Measurements from ENCODE around the gene EFNA4.

The EFNA4 gene

DNA sequence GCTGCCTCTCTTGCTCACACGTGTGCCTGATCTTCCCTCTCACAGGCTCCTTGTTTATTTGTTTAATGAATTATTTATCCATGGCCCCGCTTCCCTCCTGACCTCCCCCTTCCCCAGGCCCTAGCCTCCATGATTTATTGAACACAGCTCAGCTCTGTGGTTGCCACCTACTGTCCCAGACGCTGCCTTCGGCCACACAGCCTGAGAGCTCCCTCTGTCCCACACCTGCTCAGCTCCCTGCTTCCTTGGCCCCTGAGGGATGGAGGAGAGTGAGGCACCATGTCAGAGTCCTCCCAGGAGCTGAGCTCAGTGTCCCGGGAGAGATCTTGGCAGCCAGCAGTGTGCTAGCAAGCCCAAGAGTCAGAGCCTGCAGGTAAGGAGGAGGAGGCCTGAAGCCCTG, 12.0 kb downstream of the EFNA4 start:
- DNase-seq, result peak; percentile 77

DNA sequence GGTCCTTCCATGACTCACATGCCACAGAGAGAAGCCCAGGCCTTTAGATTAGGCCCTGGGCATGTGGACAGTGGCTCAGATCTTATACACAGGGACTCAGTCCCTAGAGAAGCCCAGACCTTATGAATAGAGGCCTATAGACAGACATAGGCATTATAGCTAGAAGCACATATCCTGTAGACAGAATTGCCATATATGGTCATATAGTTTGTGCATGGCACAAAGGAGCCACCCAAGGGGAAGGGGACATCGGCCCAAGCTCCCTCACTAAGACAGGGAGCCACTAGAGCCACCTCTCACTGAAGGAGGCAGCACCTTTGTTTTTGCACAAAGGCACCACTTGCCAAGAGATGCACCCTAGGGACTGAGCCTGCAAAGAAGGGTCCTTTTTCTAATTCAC, 12.8 kb downstream of the EFNA4 start:
- no peak for DNase-seq

DNA sequence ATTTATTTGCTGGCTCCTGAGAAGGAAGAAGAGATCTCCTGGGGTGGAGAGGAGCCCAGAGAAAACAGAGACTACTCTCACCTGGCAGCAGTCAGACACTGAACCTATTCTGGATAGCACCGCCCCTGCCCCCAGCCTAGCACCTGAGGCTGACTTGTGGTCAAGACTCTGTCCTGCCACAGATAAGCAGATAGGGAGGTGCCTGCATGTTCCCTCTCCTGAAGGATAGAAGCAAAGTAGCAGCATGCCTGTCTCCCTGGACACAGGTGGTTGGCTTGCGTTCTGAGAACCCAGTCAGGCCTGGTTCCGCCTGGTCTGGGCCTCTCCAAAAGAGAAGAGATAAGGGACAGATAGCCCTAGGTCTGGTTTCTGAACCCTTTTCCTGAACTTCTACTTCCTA, 13.8 kb downstream of the EFNA4 start:
- no peak for DNase-seq

DNA sequence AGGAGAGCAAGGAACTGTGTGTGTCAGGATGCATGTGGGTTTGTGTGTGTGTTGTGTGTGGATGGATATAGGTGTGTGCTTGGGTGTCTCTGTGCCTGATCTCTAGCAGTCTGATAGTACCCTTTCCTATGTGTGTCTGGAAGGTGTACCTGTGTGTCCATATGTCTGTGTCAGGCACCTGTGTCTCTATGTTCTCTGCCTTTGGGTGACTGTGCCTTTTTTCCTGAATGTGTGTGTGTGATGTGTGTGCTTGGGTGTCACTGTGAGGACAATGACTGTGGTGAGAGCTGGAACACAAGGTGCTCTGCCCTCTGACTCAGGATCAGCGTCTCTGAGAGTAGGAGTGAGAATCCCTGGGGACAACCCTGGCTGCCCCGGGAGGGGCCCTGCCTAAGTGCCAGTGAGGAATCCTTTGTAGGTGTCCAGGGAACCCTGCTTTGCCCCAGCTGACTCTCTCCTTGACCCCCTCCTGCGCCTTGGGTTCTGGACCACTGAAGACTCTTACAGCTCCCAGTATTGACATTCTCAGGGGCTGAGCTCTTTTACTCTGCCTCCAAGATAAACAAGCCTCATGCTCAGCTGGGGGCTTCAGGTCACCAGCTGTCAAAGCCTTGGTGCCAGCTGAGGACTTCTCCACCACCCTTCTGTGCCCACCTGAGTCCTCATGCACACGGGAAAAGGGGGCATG, 14.4 kb downstream of the EFNA4 start:
- DNase-seq, result peak; percentile 28

DNA sequence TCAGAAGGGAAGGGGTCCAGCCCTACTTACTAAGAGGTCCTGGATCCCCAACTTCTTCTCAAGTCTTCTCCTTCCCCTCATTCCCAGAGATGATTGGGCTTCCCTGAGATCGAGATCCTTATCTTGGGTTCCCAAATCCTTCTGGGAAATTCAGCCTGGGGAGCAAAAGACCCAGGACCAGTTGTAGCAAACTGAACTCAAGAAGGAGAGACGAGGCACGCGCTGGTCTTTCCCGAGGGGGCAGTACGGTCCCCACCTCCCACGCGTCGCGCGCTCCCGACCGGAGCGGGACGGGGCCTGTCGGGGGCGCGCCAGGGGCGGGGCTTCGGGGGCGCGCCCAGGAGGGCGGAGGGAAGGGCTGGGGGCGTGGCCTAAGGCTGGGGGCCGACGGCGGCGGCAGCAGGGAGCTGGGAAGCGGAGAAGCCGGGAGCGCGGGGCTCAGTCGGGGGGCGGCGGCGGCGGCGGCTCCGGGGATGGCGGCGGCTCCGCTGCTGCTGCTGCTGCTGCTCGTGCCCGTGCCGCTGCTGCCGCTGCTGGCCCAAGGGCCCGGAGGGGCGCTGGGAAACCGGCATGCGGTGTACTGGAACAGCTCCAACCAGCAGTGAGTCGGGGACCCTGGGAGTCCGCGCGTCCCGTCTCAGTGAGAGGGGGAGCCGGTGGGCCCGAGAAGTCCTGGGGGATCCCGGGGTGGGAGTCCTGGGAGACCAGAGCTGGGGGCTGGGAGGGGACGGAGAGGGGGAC, 15.1 kb downstream of the EFNA4 start, which contains the start of gene EFNA3:
EFNA3 (plus strand) TSS at position 369 of the 741 bp plus-strand sequence; CDS start at position 474, 105 bp downstream.
- peak; percentile 89 for DNase-seq

DNA sequence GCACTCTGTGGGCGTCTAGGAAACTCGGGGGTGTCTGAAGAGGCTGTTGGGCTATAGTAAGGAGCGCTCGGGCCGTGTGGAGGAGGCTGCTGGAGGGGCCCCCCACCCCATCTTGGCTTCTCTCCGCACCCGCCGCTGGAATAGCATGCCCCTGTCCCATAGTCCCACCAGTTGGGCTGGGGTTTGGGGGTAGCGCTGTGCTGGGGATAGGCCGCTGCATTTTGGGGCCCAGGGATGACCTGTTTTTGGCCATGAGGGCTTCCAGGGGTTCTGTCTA, 15.6 kb downstream of the EFNA4 start:
- peak; percentile 42 for DNase-seq

DNA sequence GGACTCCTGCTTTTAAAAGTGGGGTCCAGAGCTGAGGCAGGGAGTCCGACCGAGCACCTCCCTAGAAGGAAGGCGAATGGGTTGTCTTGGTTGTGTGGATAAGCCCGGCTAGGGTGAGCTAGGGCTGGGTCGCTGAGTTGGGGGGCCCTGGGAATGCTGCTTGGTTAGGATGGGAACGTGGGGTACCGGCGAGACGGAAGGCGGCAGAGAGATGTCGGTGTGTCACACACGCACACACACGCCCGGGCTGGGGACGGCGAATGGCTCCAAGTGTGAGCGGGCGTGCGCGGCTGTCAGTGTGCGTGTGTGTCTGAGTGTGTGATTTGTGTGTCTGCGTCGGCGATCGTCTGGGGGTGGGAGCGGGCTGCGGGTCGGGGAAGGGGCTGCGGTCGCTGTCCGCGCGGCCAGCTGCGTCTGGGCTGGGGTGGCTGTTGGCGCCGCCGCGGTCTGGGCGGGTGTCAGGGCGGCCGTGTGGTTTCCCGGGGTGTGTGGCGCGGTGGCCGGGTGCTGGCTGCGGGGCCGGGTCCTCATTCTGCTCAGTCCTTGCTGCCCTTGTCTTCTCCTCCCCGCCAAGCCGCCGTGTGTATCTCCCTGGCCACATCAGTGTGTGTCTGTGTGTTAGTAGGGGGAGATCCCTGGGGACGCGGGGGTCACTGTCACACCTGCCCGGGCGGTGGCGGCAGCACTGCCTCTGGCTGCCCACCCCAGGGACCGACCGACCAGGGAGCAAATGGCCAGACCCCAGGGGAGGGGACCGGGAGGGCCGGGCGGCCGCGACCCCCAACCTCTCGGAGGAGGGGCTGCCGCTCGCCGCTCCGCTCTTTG, 16.2 kb downstream of the EFNA4 start:
- peak; percentile 74 for DNase-seq

DNA sequence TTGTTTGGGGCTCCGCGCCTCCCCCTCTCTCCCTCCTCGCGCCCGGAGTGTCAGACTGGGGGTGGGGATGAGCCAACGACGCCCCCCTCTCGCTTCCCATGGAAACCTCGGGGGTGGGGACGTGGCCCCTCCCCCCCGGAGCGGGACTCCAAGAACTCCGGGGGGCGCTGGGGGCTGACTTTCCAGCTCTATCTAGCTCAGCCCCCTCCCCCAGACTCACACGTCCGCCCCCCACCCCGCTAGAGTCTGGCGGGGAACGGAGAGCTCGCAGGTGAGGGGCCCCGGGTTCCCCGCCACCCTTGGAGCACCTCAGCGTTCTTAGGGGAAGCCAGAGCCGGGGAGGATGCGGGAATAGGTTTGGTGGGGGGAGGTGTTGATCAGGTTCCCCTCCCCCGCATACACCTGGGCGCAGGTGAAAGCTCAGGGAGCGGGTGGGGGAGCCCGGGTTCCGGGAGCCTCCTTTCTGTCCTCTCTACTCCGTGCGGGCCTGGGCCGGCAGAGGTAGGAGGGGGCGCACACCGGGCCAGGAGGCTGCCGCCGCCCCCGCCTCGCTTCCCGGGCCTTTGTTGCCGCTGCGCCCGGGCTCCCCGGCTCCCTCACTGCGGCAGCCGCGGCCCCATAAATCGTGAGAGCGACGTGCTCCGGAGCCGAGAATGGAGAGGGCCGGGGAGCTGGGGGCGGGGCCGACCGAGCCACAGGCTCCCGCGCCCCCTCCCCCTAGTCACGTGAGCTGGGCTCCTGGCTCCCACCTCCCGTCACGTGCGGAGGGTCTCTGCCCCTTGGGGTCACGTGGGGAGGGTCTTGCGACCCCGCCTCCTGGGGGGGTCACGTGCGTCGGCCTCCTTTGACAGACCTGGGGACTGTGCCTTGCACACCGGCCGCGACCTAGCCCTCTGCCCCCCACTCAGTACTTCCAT, 17.0 kb downstream of the EFNA4 start:
- peak; percentile 95 for DNase-seq

DNA sequence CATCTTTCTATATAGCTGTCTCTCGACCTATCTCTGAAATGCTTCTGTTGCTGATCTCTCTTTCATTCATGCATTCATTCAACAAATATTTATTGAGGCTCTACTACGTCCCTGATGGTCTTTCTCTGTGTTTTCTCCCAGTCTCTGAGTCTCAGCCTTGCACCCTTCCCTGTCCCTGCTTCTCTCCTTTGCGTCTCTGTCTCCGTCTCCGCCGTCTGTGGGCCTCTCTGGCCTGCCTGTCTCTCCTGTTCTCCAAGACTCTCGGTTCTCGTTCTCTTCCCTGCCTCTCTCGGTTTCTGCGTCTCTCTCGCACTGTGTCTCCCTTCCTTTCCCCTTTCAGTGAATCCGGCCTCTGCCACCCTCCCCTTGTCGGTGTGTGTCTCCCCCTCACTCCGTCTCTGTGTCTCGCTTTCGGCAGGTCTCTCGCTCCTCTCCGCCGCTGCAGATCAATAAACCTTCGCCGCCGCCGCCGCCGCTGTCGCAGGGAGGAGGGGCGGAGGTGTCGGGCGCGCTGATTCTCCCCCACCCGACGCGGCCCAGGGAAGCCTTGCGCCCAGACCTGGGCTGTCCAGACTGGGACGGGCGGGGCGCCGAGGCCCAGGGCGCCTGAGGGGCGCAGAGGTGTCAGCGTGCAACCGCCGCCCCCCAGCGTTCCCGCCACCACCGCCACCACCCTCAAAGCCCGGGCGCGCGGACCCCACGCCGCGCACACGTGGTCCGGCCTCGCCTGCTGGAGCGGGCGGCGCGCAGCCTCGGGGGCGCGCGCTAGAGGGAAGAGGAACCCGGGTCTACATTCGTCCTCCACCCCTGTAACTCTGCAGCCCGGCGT, 18.1 kb downstream of the EFNA4 start:
- DNase-seq, result peak; percentile 72

DNA sequence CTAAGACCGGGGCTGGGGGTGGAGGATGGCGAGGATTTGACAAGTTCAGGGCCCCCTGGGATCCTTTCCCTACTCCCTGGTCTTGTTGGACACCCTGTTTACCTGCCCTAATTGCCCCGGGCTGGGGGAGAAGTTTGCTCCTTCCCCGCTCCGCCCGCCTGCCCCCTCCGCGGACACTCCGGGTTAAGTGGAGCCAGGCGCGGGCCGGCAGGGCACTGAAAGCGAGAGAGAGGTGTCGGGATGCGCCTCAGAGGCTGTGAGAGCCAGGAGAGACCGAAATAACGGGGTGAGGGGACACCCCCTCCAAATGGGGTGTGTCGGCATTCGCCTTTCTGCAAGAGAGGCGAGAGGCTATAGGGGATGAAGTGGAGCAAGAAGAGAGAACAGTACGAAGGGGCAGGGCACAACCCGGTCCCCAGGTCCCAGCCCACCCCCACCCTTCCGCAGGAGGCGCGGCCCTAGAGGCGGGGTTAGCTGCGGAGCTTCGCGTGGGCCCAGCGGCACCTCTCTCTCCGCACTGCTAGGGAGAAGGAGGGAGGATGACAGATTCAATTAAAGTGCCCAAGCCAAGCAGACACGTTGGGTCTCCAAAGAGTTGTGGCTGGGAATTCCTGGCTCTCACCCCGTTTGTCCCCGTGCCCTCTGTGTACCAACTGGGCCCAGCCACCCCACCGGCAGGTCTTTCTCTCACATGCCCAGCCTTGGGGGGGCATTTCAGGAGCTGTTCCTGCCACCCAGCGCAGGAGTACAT, 18.9 kb downstream of the EFNA4 start:
- DNase-seq, result peak; percentile 59

DNA sequence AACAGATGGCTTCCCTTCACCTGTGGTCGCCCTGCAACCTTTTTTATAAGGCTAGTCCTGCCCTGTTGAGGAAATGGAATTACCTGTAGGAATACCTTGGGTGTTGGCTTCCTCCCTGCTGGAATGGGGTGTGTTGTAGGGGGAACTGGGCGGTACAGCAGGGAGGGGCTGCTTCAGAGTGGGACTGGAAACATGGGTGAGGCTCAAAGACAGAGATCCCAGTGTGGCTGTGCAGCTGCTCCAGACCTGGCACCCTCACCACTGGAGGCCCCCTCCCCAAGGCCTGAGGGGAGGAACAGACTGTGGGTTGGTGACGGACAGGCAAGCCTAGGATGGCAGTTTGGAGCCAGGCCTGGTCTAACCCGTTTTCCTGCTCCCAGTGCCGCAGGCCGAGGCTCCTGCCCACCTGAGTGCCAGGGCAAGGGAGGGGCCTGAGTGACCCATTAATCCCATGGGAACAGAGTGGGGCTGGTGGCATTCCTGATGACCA, 19.6 kb downstream of the EFNA4 start:
- DNase-seq, result no peak

DNA sequence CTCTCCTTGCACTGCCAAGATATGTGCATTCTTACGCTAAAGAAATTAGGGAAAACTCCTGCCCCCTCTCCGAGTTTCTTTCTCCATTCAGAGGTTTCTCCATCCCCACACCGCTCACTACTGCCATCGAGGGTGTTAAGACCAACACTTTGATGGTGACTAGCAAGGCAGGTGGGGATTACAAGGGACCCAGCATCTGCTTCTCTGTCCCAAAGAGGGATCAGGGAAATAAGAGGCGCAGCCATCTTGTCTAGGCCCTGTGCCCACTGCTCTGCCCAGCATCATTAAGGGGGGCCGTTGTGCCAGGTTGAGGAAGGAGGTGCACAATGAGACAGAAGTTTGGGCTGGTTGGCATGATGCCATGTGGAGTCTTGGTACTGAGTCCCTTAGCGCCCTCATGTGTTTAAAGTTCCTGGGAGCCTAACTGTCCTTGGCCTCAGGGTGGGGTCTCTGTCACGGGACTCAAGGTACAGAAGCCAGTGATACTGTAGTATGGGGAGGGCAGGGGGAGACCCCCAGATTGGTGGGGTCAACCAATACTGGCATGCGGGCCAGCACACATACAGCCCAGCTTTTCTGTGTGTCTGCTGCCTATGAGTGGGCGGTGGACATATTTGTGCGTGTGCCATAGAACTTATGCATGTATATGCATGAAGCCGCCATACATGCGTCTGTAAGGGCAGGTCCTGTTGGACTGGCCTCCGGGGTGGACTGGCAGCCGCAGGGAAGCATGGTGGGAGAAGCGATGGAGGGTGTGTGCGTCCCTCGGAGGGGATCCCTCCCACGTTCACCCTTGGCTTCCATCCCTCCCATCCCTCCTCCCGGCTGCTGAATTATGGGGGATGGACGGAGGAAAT, 20.6 kb downstream of the EFNA4 start:
- DNase-seq, result no peak

DNA sequence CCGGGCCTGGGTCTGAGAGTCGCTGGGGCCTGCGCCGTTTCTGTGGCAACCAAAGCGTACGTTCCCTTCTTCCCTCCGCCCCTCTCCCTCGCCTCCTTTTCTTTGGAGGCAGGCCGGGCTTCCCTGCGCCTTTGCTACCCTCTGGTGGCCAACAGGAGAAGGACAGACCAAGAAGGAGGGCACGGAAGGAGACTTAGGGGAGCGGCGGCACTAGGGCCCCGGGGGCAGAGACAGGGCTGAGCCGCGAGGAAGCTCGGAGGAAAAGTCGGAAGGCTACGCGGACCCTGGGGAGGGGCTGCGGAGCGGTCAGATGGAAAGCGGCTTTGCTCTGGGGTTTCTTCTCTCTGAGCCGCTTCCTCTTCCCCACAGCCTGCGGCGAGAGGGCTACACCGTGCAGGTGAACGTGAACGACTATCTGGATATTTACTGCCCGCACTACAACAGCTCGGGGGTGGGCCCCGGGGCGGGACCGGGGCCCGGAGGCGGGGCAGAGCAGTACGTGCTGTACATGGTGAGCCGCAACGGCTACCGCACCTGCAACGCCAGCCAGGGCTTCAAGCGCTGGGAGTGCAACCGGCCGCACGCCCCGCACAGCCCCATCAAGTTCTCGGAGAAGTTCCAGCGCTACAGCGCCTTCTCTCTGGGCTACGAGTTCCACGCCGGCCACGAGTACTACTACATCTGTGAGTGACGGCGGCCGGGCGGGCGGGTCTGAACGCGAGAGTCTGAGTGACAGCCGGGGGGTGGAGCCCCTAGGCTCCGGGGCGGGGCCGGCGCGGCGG, 21.4 kb downstream of the EFNA4 start:
- peak; percentile 100 for DNase-seq

DNA sequence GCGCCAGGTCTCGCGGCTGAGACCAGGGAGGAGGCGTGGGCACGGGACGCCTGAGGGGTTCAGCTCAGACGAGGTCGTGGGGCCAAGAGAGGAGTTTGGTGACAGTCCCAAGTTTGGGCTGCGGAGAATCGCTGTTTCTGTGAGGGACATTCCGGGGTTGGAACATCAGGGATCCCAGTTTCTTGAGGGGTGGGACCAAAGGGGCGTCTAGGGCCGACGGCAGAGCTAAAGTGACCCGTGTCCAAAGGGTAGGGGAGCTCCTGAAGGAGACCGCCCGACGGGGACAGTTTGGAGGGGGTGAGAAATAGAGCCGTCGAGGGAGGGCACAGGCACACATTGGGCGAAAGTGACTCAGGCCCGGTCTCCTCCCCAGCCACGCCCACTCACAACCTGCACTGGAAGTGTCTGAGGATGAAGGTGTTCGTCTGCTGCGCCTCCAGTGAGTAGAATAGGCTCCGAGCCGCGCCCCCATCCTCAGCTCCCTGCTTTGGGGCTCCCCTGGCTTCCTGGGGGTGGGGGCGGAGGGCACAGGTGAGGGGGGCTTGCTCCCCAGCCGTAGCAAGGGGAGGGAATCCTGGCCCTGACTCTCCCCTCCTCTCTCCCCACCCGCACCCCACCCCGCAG, 22.1 kb downstream of the EFNA4 start:
- no peak for DNase-seq

DNA sequence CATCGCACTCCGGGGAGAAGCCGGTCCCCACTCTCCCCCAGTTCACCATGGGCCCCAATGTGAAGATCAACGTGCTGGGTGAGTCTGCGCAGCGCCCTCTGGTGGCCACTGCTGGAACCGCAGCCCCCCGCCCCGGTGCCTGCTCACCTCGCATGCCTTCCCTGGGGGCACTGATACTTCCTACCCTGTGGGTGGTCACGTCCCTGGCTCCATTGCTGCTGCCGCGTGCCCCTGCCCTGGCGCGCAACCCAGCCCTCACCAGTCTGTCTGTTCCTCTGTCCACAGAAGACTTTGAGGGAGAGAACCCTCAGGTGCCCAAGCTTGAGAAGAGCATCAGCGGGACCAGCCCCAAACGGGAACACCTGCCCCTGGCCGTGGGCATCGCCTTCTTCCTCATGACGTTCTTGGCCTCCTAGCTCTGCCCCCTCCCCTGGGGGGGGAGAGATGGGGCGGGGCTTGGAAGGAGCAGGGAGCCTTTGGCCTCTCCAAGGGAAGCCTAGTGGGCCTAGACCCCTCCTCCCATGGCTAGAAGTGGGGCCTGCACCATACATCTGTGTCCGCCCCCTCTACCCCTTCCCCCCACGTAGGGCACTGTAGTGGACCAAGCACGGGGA, 22.7 kb downstream of the EFNA4 start:
- peak; percentile 86 for DNase-seq

DNA sequence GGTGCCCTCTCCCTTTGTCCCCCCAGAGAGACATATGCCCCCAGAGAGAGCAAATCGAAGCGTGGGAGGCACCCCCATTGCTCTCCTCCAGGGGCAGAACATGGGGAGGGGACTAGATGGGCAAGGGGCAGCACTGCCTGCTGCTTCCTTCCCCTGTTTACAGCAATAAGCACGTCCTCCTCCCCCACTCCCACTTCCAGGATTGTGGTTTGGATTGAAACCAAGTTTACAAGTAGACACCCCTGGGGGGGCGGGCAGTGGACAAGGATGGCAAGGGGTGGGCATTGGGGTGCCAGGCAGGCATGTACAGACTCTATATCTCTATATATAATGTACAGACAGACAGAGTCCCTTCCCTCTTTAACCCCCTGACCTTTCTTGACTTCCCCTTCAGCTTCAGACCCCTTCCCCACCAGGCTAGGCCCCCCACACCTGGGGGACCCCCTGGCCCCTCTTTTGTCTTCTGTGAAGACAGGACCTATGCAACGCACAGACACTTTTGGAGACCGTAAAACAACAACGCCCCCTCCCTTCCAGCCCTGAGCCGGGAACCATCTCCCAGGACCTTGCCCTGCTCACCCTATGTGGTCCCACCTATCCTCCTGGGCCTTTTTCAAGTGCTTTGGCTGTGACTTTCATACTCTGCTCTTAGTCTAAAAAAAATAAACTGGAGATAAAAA, 23.5 kb downstream of the EFNA4 start:
- no peak for DNase-seq

Measured in eye (tissue), 1 donor.